SK-N-SH treated with all-trans-retinoic acid at 6 μM for 48 hours (cell line): ENCODE data around the gene C5orf34.

Experiments used
- ATAC-seq: fragments of 200-7000 bp; cut with Tn5 transposase; 3 replicates; pipeline ENCODE4 v1.9.1; 2020; ENCODE audit warnings: mild to moderate bottlenecking, moderate library complexity
- ARNTL ChIP-seq: fragments of 450-650 bp; formaldehyde crosslinking; IDR thresholded peaks from 2 replicates; pipeline ENCODE4 v1.5.0; 2020; ENCODE audit warnings: low read depth, mild to moderate bottlenecking, moderate library complexity, borderline replicate concordance
- GLIS3 ChIP-seq: fragments of 250-450 bp; sonication (Bioruptor Pico); IDR thresholded peaks from 2 replicates; pipeline ENCODE4 v1.5.0; 2020; ENCODE audit warnings: mild to moderate bottlenecking, moderate library complexity
- ISL1 ChIP-seq: fragments of 250-450 bp; sonication (Bioruptor Pico); IDR thresholded peaks from 2 replicates; pipeline ENCODE4 v2.1.2; 2022; ENCODE audit warnings: mild to moderate bottlenecking, moderate library complexity
- OSR1 ChIP-seq: fragments of 250-450 bp; sonication (Bioruptor Pico); IDR thresholded peaks from 2 replicates; pipeline ENCODE4 v1.8.0; 2022; ENCODE audit warnings: moderate library complexity, mild to moderate bottlenecking, inconsistent platforms
- PATZ1 ChIP-seq: fragments of 250-450 bp; sonication (Bioruptor Pico); IDR thresholded peaks from 2 replicates; pipeline ENCODE4 v1.8.0; 2020; ENCODE audit warnings: mild to moderate bottlenecking, moderate library complexity, borderline replicate concordance
- RARB ChIP-seq: fragments of 250-450 bp; sonication (Bioruptor Pico); IDR thresholded peaks from 2 replicates; pipeline ENCODE4 v1.8.0; 2021; ENCODE audit warnings: mild to moderate bottlenecking, moderate library complexity
- SNAI2 ChIP-seq: fragments of 250-450 bp; sonication (Bioruptor Pico); IDR thresholded peaks from 2 replicates; pipeline ENCODE4 v1.5.0; 2020; ENCODE audit warnings: mild to moderate bottlenecking, moderate library complexity
- TCF4 ChIP-seq: fragments of 250-450 bp; sonication (Bioruptor Pico); IDR thresholded peaks from 2 replicates; pipeline ENCODE4 v1.8.0; 2021; ENCODE audit warnings: mild to moderate bottlenecking, moderate library complexity, borderline replicate concordance
- TOX ChIP-seq: fragments of 250-450 bp; sonication (Bioruptor Pico); IDR thresholded peaks from 2 replicates; pipeline ENCODE4 v1.8.0; 2021; ENCODE audit warnings: mild to moderate bottlenecking, moderate library complexity, borderline replicate concordance
- TSHZ2 ChIP-seq: fragments of 250-450 bp; sonication (Bioruptor Pico); IDR thresholded peaks from 2 replicates; pipeline ENCODE4 v1.5.0; 2020; ENCODE audit warnings: mild to moderate bottlenecking, moderate library complexity
- ZC3H10 ChIP-seq: fragments of 250-450 bp; sonication (Bioruptor Pico); IDR thresholded peaks from 2 replicates; pipeline ENCODE4 v1.5.1; 2021; ENCODE audit warnings: mild to moderate bottlenecking, moderate library complexity
- ZFP3 ChIP-seq: fragments of 250-450 bp; sonication (Bioruptor Pico); IDR thresholded peaks from 2 replicates; pipeline ENCODE4 v1.5.0; 2020; ENCODE audit warnings: mild to moderate bottlenecking, moderate library complexity
- ZFP30 ChIP-seq: fragments of 450-650 bp; formaldehyde crosslinking; IDR thresholded peaks from 2 replicates; pipeline ENCODE4 v1.5.0; 2022; ENCODE audit warnings: mild to moderate bottlenecking, moderate library complexity
- ZNF565 ChIP-seq: fragments of 450-650 bp; formaldehyde crosslinking; conservative IDR thresholded peaks from 2 replicates; pipeline ENCODE4 v1.5.0; 2020; ENCODE audit warnings: low read depth, mild to moderate bottlenecking, moderate library complexity
- ZNF70 ChIP-seq: fragments of 450-650 bp; formaldehyde crosslinking; IDR thresholded peaks from 2 replicates; pipeline ENCODE4 v1.5.0; 2020; ENCODE audit warnings: mild to moderate bottlenecking, moderate library complexity
- TF ChIP-seq, protein P1 (sequence below): fragments of 250-450 bp; sonication (Bioruptor Pico); IDR thresholded peaks from 2 replicates; pipeline ENCODE4 v1.8.0; 2021; ENCODE audit warnings: low read depth, mild to moderate bottlenecking, moderate library complexity, borderline replicate concordance

The C5orf34 gene

DNA sequence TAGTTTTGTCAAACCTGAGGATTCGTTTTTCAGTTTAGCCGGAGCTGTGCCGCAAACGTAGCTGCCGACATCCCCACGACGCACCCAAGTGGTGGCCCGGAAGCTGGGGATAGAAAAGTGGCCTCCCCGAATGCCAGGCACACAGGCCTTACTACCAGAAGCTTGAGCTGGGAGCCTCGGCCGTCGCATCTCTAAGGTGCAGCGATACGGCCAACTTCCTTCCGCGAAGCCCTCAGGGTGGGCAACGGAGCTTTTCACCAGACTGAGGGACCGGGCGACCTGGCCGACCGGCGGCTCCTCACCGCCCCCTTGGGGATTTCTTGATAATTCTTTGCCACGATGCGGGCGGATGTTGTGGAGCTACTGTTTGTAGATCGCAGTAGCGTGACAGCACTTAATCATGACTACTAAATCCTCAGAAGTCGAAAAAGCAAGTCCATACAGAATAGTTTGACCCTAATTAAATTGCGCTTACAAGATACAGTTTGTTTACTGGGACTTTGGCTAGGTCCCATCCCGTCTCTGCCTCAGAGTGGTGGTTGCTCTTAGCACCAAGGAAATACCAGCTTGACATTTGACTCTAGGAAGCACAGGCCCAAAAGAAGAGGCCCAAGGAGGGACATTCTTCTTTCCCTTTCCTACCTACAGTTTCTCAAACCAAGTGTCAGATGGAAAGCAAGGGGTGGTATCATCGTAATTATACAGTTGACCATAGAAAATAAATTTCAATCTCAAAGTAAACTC, 30.7 kb downstream of the C5orf34 start:
- peak; percentile 85 for ATAC-seq
- no peak for TF ChIP-seq SNAI2
- 0 out of 2 replicates have a peak, but pooled peaks have one; percentile 29 for TF ChIP-seq TSHZ2 (CRISPR knock-in tag)
- TF ChIP-seq ARNTL (CRISPR knock-in tag): no peak
- no peak; the same call in 1 of the 2 replicates for TF ChIP-seq TCF4 (CRISPR knock-in tag)
- TF ChIP-seq GLIS3 (CRISPR knock-in tag): 0 out of 2 replicates have a peak, but pooled peaks have one; percentile 22
- TF ChIP-seq TOX (CRISPR knock-in tag): no peak
- TF ChIP-seq, all 23 proteins: peak for 2

GRCh38 chr5:43483298-43484105, 31.4 kb downstream of the C5orf34 start, which contains the start of gene TMEM267:
TMEM267 (minus strand) TSS chr5:43483865; CDS start chr5:43453969, 29,896 bp downstream.
- no peak for TF ChIP-seq PATZ1 (CRISPR knock-in tag)
- TF ChIP-seq, protein P1, sequence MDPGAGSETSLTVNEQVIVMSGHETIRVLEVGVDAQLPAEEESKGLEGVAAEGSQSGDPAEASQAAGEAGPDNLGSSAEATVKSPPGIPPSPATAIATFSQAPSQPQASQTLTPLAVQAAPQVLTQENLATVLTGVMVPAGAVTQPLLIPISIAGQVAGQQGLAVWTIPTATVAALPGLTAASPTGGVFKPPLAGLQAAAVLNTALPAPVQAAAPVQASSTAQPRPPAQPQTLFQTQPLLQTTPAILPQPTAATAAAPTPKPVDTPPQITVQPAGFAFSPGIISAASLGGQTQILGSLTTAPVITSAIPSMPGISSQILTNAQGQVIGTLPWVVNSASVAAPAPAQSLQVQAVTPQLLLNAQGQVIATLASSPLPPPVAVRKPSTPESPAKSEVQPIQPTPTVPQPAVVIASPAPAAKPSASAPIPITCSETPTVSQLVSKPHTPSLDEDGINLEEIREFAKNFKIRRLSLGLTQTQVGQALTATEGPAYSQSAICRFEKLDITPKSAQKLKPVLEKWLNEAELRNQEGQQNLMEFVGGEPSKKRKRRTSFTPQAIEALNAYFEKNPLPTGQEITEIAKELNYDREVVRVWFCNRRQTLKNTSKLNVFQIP (CRISPR knock-in tag): no peak
- no peak for TF ChIP-seq ZNF565 (CRISPR knock-in tag)
- TF ChIP-seq TCF4 (CRISPR knock-in tag): peak; percentile 12; the same call in 1 of the 2 replicates
- no peak for TF ChIP-seq SNAI2
- TF ChIP-seq ZFP30: no peak
- 0 out of 2 replicates have a peak, but pooled peaks have one; percentile 2 for TF ChIP-seq ISL1
- no peak for TF ChIP-seq RARB (CRISPR knock-in tag)
- TF ChIP-seq ZC3H10: no peak
- no peak for TF ChIP-seq ARNTL (CRISPR knock-in tag)
- TF ChIP-seq OSR1 (CRISPR knock-in tag): no peak
- no peak for TF ChIP-seq ZNF70
- TF ChIP-seq ZFP3: no peak
- no peak for TF ChIP-seq TSHZ2 (CRISPR knock-in tag)
- 0 out of 2 replicates have a peak, but pooled peaks have one; percentile 48 for TF ChIP-seq GLIS3 (CRISPR knock-in tag)
- TF ChIP-seq, all 23 proteins: peak for 3

DNA sequence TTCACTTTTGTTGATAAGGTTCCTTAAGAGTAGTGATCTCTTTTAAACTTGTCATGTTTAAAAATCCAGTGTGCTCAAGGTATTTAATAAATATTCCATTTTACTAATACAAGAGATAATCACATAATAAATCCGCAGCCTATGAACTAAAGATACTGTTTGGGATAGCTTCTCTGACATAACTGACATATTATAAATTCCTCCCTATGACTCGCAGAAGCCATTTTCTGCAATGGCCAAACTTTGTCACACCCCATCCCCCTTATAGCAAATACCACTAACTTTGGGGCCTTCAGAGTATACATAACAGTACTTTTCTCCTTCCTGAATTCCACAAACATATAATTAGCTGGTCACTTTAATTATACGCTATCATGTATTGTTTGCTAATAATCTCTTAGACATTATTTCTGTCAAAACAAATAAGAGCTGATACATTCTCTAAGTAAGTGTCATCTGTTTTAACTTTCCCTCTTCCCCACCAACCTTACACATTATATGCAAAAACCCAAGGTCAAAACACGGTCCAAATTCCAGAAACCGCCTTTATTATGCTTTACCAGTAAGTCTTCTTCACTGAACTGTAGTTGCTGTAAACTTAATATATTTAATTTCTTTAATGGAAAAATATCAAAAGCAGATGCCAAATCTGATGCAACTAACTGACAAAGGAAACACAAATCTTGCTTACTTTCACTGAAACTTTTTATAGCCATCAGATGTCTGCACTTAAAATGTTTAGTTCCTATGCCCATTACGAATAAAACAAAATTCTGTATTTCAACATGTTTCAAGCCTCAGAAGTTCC, 32.3 kb downstream of the C5orf34 start:
- no peak for ATAC-seq
- TF ChIP-seq SNAI2 (no peak), TCF4 (CRISPR knock-in tag) (peak; percentile 31; the same call in 1 of the 2 replicates), ZFP30 (no peak), ISL1 (0 out of 2 replicates have a peak, but pooled peaks have one; percentile 10), ZNF70 (no peak)

More at GRCh38 chr5:43483298-43484105, 31.4 kb downstream of the C5orf34 start, which contains the start of gene TMEM267:
- ATAC-seq: peak; percentile 96
